NAMALWA (cell line): Measurements from ENCODE around the gene UROS.

Experiments used
- DNase-seq: peaks from one replicate; pipeline ENCODE4 v3.0.0-alpha.2; 2015; ENCODE audit warnings: low spot score

The UROS gene

GRCh38 chr10:125762692-125763648 is 60.1 kb downstream of the UROS start:
- no peak for DNase-seq

- DNase-seq = no peak
These were observed 61.1 kb downstream of the UROS start for GRCh38 chr10:125761961-125762360.

DNA sequence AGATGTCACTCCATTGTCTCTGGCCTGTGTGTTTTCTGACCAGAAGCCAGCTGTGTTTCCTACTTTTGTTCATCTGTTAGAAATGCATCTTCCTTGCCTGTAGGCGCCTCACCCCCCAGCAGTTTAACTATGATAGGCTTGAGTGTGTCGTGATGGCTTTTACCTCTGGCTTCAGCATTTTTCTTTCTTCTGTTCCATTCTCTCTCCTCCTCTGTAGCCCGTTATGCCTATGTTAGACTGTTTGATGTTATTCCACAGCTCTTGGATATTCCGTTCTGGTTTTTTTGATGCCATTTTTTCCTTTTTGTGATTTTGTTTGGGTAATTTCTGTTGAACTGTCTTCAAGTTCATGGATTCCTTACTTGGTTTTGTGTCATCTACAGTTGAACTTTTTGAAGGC is 65.3 kb downstream of the UROS start:
- no peak for DNase-seq

GRCh38 chr10:125756853-125757487 is 66.1 kb downstream of the UROS start:
- no peak for DNase-seq

DNA sequence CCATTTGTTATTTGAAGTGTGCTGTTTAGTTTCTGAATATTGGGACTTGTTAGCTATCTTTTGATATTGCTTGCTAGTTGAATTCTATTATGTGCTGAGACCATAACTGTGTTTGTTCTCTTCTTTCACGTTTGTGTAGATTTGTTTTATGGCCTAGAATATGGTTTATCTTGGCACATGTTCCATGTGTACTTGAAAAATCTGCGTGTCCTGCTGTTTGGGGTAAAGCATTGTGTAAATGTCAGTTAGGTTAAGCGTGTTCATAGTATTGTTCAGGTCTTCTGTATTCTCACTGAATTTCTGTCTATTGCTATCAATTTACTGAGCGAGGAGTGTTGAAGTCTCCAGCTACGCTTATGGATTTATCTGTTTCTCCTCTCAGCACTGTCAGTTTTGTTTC is 66.9 kb downstream of the UROS start:
- DNase-seq = no peak

DNA sequence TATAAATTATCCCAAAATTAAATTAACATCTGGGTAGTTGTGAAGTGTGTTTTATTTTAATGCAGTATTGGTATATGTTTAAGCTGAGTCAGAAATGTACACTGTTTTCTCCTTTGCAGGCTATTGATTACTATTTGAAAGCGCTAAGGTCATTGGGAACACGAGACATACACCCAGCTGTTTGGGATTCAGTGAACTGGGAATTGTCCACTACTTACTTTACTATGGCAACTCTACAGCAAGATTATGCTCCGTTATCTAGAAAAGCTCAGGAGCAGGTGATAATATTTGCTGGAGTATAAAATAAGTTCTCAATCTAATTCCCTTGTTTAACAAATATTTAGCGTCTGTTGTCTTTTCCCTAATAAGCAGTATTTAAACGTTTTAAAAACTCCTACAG is 75.6 kb downstream of the UROS start:
- DNase-seq = no peak

DNA sequence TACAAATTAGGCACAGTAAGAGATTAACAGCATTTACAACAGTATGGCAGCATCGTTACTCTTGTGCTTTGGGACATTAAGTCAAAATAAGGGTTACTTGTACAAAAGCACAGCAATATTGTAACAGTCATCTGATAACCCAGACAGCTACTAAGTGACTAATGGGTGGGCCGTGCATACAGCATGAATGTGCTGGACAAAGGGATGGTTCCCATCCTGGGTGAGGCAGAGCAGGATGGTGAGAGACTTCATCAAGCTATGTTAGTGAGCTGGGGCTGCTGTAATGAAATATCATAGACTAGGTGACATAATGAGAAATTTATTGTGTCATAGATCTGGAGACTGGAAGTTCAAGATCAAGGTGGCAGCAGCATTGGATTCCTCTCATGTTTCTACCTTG is 78.1 kb downstream of the UROS start:
- DNase-seq = no peak

- DNase-seq = peak; percentile 21
These were observed 80.6 kb downstream of the UROS start for GRCh38 chr10:125742465-125742864.

GRCh38 chr10:125739994-125740679 is 82.9 kb downstream of the UROS start:
- no peak for DNase-seq
